Sigmoid colon (tissue), 7 donors: ENCODE data around the gene RNF144A. TPM values are rescaled to one million over a fixed set of nuclear protein-coding genes. Genes with fewer than 3 reads are reported as not detected.

Experiments used
- DNase-seq: peaks from one replicate; pipeline ENCODE4 v3.0.0-alpha.2; 2019
- H3K27ac ChIP-seq, 4 donors: fragments of 200-600 bp; sonication (generic); one replicate each; pipeline ENCODE4 v1.5.1; 2016 to 2019; ENCODE audit warnings: mild to moderate bottlenecking in 1 of 4
- H3K27me3 ChIP-seq, 3 donors: fragments of 200-600 bp; sonication (generic); one replicate each; pipeline ENCODE4 v1.5.1; 2019; ENCODE audit warnings: mild to moderate bottlenecking in 1 of 3
- H3K36me3 ChIP-seq, 4 donors: fragments of 200-600 bp; sonication (generic); one replicate each; pipeline ENCODE4 v1.5.1; 2016 to 2019
- H3K4me1 ChIP-seq, 4 donors: fragments of 200-600 bp; sonication (generic); one replicate each; pipeline ENCODE4 v1.5.1; 2017 to 2019
- H3K4me3 ChIP-seq, 4 donors: fragments of 200-600 bp; sonication (generic); one replicate each; pipeline ENCODE4 v1.5.1; 2017 to 2019; ENCODE audit warnings: mild to moderate bottlenecking in 2 of 4, moderate library complexity in 1 of 4
- H3K9me3 ChIP-seq, 4 donors: fragments of 200-600 bp in 3 of 4; sonication (generic) in 3 of 4; one replicate each; pipeline versions ENCODE4 v1.5.1 to v1.6.1; 2013 to 2019
- EP300 ChIP-seq, 4 donors: sonication (generic); formaldehyde crosslinking; IDR thresholded peaks; one replicate each; pipeline ENCODE4 v1.6.1; 2017; ENCODE audit warnings: antibody characterized with exemption in 4 of 4
- POLR2A ChIP-seq, 2 donors: fragments of 450-650 bp; IDR thresholded peaks; one replicate each; pipeline ENCODE4 v1.6.1; 2016; ENCODE audit warnings: antibody characterized with exemption in 2 of 2, mild to moderate bottlenecking in 2 of 2, moderate library complexity in 2 of 2
- POLR2AphosphoS5 ChIP-seq, 4 donors: sonication (generic); formaldehyde crosslinking; IDR thresholded peaks; one replicate each; pipeline ENCODE4 v1.6.1; 2017; ENCODE audit warnings: antibody characterized with exemption in 4 of 4
- WGBS, 2 donors: extraction: QIAGEN DNeasy Blood & Tissue Kit; methylation state at CpG; one replicate each; pipeline ENCODE4 v1.1.7; 2013; 5-methylcytosine and 5-hydroxymethylcytosine counted together
- intact Hi-C: fragments of 100-400 bp; cut with DNase I; formaldehyde crosslinking; loops from one replicate; pipeline ENCODE4 v1.15.1; 2023
- polyA plus RNA-seq, 3 donors: library from polyadenylated mRNA; stranded (reverse); fragments of 200-250 nt; gene quantifications; one replicate each; pipeline ENCODE4 v1.2.3, GENCODE V29; 2013
- total RNA-seq, 4 donors: library from RNA; depleted of rRNA; stranded (reverse); fragments of >200 nt; gene quantifications; one replicate each; pipeline ENCODE4 v1.1.0, GENCODE V29; 2016
- TF ChIP-seq, protein P1 (sequence below), 4 experiments: fragments of 450-650 bp in 3 of 4; fragments of 200-600 bp in 1 of 4; IDR thresholded peaks; one replicate each; pipeline ENCODE4 v1.5.1; 2016 to 2019; ENCODE audit warnings: antibody characterized with exemption in 4 of 4, mild to moderate bottlenecking in 3 of 4, moderate library complexity in 2 of 4
- donor health status: healthy with polysubstance abuse.
- donor health status: Bipolar disorder and iron deficiency.
- donor health status: healthy.

Gene RNF144A
- total RNA-seq = 10 to 100 TPM in 3 of 4 donors, 1 to 10 TPM in 1; 5.7 to 14.2 (median 12.3) TPM
- 10 to 100 TPM in 1 of 3 donors, 1 to 10 TPM in 2; 4.8 to 13.2 (median 8.4) TPM for polyA plus RNA-seq

GRCh38 chr2:6917071-6917760, at the start of gene RNF144A:
RNF144A (plus strand) TSS chr2:6917412; CDS start chr2:6996927, 79,515 bp downstream.
- Histone ChIP-seq H3K9me3 (no peaks in the 10 kb centered on the region), H3K36me3 (no peaks in the 10 kb centered on the region), H3K27ac (peak within 1 kb of the TSS; percentile 4 to 78 (median 70)), H3K4me1 (peaks cover 0 to 37% (median 7%) of the 10 kb centered on the region in 4 donors), H3K4me3 (peak within 1 kb of the TSS; percentile 49 to 93 (median 86)), H3K27me3 (no peaks in the 10 kb centered on the region)
- WGBS, 2 donors = 1 to 3% methylated on average over 90 of the region's 90 CpGs
- peak; percentile 72 for DNase-seq
- TF ChIP-seq POLR2A (IDR thresholded peaks at IDR 0.05) (no peak), POLR2AphosphoS5 (IDR thresholded peaks at IDR 0.05) (peak in 1 of 4 donors; percentile 50), EP300 (IDR thresholded peaks at IDR 0.05) (no peak)
- TF ChIP-seq, protein P1, sequence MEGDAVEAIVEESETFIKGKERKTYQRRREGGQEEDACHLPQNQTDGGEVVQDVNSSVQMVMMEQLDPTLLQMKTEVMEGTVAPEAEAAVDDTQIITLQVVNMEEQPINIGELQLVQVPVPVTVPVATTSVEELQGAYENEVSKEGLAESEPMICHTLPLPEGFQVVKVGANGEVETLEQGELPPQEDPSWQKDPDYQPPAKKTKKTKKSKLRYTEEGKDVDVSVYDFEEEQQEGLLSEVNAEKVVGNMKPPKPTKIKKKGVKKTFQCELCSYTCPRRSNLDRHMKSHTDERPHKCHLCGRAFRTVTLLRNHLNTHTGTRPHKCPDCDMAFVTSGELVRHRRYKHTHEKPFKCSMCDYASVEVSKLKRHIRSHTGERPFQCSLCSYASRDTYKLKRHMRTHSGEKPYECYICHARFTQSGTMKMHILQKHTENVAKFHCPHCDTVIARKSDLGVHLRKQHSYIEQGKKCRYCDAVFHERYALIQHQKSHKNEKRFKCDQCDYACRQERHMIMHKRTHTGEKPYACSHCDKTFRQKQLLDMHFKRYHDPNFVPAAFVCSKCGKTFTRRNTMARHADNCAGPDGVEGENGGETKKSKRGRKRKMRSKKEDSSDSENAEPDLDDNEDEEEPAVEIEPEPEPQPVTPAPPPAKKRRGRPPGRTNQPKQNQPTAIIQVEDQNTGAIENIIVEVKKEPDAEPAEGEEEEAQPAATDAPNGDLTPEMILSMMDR (IDR thresholded peaks at IDR 0.05) = peak in 3 of 4 experiments; percentile 3 to 51 (median 29)
- intact Hi-C loops = loop anchor here (2.0 to 5.0 kb wide), 5 partner anchors 40 to 125 kb away; partner anchors contain the start of gene RSAD2

- peaks cover 0 to 6% (median 2%) of the 10 kb centered on the region in 4 donors for H3K4me1 ChIP-seq
- H3K27me3 ChIP-seq = no peaks in the 10 kb centered on the region
- H3K4me3 ChIP-seq = no peak overlapping the region
- no peaks in the 10 kb centered on the region for H3K36me3 ChIP-seq
- intact Hi-C loops = no loop called here
- TF ChIP-seq POLR2A (IDR thresholded peaks at IDR 0.05) = no peak
- TF ChIP-seq POLR2AphosphoS5 (IDR thresholded peaks at IDR 0.05) = no peak
- TF ChIP-seq EP300 (IDR thresholded peaks at IDR 0.05) = no peak
- TF ChIP-seq, protein P1 (IDR thresholded peaks at IDR 0.05) = no peak
- H3K9me3 ChIP-seq = no peaks in the 10 kb centered on the region
- H3K27ac ChIP-seq = no peak overlapping the region
- WGBS, 2 donors = 65 to 86% methylated on average over 2 of the region's 2 CpGs
- DNase-seq = no peak
These were observed 44.8 kb upstream of the RNF144A start for GRCh38 chr2:6872394-6872793.

DNA sequence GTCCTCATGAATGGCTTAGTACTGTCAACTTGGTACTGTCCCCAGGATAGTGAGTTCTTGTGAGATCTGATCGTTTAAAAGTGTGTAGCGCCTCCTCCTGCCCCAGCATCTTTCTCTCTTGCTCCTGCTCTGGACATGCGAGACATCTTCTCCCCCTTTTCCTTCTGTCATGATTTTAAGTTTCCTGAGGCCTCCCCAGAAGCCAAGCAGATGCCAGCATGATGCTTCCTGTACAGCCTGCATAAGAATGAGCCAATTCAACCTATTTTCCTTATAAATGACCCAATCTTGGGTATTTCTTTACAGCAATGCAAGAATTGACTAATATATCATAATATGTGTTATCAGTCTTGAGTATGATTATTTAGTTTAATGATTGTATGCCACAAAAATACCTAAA, 43.2 kb upstream of the RNF144A start:
- 96 to 100% methylated on average over 3 of the region's 3 CpGs for WGBS, 2 donors
- Histone ChIP-seq H3K27ac (no peak overlapping the region), H3K4me3 (no peak overlapping the region), H3K27me3 (no peaks in the 10 kb centered on the region), H3K36me3 (no peaks in the 10 kb centered on the region), H3K9me3 (no peaks in the 10 kb centered on the region), H3K4me1 (peaks cover 0 to 12% (median 8%) of the 10 kb centered on the region in 4 donors)
- TF ChIP-seq EP300 (IDR thresholded peaks at IDR 0.05) (no peak), POLR2A (IDR thresholded peaks at IDR 0.05) (no peak), POLR2AphosphoS5 (IDR thresholded peaks at IDR 0.05) (no peak)
- TF ChIP-seq, protein P1 (IDR thresholded peaks at IDR 0.05) = no peak
- DNase-seq = no peak
- intact Hi-C loops = no loop called here

- Histone ChIP-seq H3K4me3 (no peak overlapping the region), H3K36me3 (no peaks in the 10 kb centered on the region), H3K27ac (no peak overlapping the region), H3K4me1 (peaks cover 0 to 12% (median 8%) of the 10 kb centered on the region in 4 donors), H3K9me3 (no peaks in the 10 kb centered on the region), H3K27me3 (no peaks in the 10 kb centered on the region)
- WGBS, 2 donors = 72 to 81% methylated on average over 1 of the region's 1 CpG
- intact Hi-C loops = loop anchor here (5.0 kb wide), 1 partner anchor 41 kb away; the partner anchor contains the start of gene RNF144A
- TF ChIP-seq, protein P1 (IDR thresholded peaks at IDR 0.05) = no peak
- TF ChIP-seq POLR2A (IDR thresholded peaks at IDR 0.05) (no peak), EP300 (IDR thresholded peaks at IDR 0.05) (no peak), POLR2AphosphoS5 (IDR thresholded peaks at IDR 0.05) (no peak)
- no peak for DNase-seq
These were observed 40.9 kb upstream of the RNF144A start for GRCh38 chr2:6876309-6876708.
